Measurements from ENCODE around the gene DCAF12.
"Not testable (repeated sequence)": the region's sequence is repeated elsewhere in the genome, so short reads cannot be mapped to it uniquely, and the experiment has no call there.

The DCAF12 gene

GRCh38 chr9:34126207-34127034 is at the start of gene DCAF12:
Gene DCAF12 (minus strand): TSS chr9:34126698. CDS start chr9:34126431, 267 bp downstream.
- peak; percentile 73 for DNase-seq

GRCh38 chr9:34176089-34176488 is 49.6 kb upstream of the DCAF12 start:
- no peak for DNase-seq

GRCh38 chr9:34171753-34172535 is 45.4 kb upstream of the DCAF12 start:
- DNase-seq, result no peak

GRCh38 chr9:34170237-34170991 is 43.9 kb upstream of the DCAF12 start:
- peak; percentile 81 for DNase-seq

- no peak for DNase-seq
Observed at GRCh38 chr9:34169125-34169524, 42.6 kb upstream of the DCAF12 start.

GRCh38 chr9:34163434-34163833 is 36.9 kb upstream of the DCAF12 start:
- DNase-seq, result no peak

- no peak for DNase-seq
Observed at GRCh38 chr9:34158362-34158869, 31.9 kb upstream of the DCAF12 start.

DNA sequence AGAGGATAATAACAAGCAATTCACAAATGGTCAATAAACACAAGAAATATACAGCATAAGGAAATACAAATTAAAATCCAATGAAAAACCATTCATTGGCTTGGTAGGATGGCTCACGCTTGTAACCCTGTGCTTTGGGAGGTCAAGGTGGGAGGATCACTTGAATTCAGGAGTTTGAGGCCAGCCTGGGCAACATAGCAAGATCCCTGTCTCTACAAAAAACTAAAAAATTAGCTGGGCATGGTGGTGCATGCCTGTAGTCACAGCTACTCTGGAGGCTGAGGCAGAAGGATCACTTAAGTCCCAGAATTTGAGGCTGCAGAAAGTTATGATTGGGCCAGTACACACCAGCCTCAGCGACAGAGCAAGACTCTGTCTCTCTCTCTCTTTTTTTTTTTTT is 31.4 kb upstream of the DCAF12 start:
- DNase-seq, result no peak

DNA sequence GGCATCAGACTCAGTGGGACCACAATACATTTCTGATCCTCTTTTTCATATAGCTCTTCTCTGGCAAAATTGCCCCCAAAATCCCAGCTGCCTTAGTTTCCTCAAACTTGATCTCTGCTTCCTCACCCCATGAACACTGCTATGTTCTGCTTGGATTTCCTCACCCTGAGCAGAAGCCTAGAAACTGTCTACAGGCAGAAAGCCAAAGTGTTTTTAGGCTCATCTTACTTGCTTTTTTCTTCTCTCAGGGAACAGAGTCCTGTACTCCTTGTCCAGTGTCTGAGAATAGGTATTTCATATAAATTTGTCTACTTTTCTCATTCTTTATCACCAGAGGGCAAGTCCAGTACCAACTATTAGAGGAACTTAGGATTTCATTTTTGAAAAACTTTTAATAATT is 30.8 kb upstream of the DCAF12 start:
- no peak for DNase-seq

GRCh38 chr9:34154057-34154456 is 27.6 kb upstream of the DCAF12 start:
- DNase-seq, result no peak

DNA sequence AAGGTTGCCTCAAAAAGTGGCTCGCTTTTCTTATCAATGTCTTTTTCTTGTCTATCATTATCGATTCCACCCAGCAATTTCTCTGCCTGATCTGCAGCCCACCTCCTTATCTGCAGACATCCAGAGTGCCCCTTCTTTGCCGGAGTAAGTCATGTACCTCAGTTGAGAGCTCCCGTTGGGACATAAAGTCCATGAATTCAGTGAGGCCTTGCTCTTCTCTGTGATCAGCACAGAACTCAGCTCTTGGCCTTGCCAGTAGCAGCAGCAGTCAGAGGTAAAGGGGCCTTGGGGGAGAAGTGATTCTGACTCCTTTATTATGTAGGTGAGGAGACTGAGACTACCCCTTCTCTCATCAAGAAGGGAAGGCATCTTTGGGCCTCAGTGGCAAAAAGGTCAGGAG is 24.9 kb upstream of the DCAF12 start:
- DNase-seq, result no peak

GRCh38 chr9:34145165-34145564 is 18.7 kb upstream of the DCAF12 start:
- no peak for DNase-seq

DNA sequence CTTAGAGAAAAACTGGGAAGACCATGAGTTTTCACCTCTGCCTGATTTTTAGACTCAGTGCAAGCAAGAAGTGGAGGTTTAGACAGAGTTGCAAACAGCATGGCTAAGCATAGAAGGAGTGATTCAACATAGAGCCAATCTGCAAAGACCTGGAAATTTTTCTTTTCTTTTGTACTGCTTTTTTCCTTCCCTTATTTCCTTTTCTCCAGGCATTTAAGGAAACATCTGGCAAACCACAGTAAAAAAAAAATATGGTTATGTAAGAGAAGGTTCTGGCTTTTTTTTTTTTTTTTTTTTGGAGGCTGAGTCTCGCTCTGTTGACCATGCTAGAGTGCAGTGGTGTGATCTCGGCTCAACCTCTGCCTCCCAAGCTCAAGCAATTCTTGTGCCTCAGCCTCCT is 16.6 kb upstream of the DCAF12 start:
- DNase-seq, result no peak

DNA sequence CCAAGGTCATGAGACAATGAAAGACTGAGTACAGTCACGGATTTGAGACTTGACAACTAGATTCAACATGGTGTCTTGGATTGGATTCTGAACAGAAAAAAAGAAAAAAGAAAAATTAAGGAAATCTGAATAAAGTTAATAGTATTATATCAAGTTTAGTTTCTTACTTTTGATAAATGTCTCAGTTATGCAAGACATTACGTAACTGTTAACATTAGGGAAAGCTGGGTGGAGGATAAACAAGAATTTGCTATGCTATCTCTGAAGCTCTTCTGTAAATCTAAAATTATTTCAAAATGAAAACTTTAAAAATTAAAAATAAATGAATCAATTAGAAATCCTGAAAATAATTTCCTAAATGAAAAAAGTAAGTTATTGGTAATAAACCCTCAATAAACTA is 14.4 kb upstream of the DCAF12 start:
- no peak for DNase-seq

DNA sequence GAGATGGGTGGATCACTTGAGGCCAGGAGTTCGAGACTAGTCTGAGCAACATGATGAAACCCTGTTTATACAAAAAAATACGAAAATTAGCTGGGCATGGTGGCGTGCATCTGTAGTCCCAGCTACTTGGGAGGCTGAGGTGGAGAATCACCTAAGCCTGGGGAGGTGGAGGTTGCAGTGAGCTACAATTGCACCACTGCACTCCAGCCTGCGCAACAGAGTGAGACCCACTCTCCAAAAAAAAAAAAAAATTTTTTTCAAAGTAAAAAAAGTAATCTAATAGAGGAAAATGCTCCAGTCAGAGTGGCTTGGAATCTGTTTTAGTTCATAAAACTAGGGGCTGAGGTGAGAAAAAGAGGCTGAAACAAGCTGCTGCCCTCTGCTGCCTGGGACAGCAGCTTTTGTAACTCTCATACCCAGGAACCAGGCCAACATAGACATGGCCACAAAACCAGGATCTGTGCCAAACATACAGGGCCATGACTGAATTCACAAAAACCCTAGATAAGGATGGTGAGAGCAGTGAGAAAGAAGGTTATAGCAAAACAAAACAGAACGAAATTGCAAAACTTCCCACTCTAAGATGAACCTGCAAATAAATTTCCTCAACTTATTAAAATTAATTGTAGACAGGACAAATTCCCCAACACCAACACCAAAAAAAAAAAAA is 13.1 kb upstream of the DCAF12 start:
- peak; percentile 70 for DNase-seq

- DNase-seq, result not testable (repeated sequence)
Observed at GRCh38 chr9:34138644-34139043, 12.1 kb upstream of the DCAF12 start.

DNA sequence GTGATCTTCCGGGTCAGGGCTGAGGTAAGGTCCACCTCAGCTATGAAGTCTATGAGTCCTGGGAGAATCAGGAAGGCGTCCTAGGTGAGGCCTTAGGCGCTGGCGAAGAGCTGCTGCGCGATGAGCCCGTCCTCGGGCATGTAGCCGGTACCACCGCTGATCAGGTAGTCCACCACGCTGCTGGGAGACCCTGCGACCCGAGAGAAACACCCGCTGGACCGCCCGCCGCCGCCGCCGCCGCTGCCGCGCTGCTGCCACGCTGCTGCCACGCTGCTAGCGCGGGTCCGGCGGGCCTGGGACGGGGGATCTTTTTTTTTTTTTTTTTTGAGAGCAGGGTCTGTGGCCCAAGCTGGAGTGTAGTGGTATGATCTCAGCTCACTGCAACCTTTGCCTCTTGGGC is 8.0 kb upstream of the DCAF12 start:
- no peak for DNase-seq

GRCh38 chr9:34133436-34133949 is 7.0 kb upstream of the DCAF12 start:
- DNase-seq, result no peak

DNA sequence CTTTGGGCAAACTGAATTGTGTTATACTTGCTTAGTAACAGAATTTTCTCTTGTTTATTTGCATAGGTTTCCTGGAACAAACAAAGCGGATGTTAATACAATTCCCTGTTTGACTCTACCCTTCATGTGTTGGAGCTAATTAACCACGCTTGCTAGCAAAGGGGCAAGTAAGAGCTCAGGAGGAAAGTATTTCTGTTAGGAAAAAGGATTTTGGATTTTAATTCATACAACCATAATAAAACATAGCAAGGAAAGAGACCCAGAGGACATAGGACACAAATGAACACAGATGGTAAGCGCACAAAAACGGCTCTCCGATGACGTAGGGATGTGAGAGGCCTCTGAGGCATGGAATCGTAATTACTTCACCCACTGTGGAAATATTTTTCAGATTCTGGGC is 5.1 kb upstream of the DCAF12 start:
- DNase-seq, result no peak

DNA sequence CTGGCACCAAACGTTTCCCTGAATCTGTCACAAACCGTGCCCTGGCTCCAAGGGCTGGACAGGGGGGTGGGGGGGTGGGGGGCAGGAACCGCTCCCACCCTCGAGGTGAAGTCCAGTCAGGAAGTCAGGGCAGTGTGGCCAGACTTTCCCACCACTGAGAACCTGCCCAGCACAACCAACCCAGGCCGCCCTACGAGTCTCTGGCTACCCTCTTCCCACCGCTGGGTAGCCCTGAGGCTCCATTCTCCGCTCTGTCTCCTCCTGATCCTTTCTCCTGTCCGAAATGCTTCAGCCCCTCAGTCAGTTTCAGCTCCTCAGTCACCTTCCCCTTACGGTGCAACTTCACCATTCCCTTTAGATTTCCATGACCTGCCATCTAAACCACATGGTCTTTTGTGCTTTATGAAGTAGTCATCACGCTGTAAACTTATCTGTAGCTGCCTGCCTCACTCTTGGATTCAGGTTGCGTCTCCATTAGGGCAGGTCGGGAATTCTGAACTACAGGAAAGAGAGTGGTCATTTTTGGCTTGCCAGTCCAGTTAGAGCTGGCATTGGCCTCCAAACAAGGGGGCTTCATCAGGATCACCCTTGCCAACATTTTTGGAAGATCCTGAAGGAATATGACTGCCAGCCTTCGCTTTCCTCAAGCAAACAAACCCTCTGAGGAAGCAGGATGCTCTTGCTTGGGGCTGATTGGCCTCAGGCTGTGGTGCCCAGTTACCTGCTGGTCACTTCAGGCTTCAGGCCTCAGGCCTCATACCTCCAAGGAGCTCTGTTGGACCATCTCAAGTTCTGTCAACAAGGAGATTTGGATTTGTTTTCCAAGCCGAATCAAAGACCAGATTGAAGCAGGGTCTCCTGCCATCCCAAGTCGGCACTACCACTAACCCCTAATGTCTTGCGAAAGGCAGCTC is 794 bp upstream of the DCAF12 start:
- no peak for DNase-seq

GRCh38 chr9:34125681-34126206 is 754 bp downstream of the DCAF12 start:
- no peak for DNase-seq
